Fibroblast of lung (primary cell): Measurements from ENCODE around the gene EDC4. TPM values are rescaled to one million over a fixed set of nuclear protein-coding genes. Genes with fewer than 3 reads are reported as not detected.
A peak's percentile ranks its signal among the peaks of the same experiment; 100 is the strongest.

Experiments used
- DNase-seq, 2 donors: peaks; one replicate each; pipeline versions ENCODE4 v3.0.0 to v3.0.0-alpha.2; 2010; ENCODE audit warnings: low read depth in 2 of 2
- H2AFZ ChIP-seq: 2 replicates; pipeline ENCODE4 v1.5.1; 2012; ENCODE audit warnings: low read length, control low read depth, inconsistent platforms
- H3K27ac ChIP-seq: 2 replicates; pipeline ENCODE4 v1.5.1; 2011; ENCODE audit warnings: low read length, control low read depth; ENCODE audit not compliant: insufficient read depth
- H3K27me3 ChIP-seq: 2 replicates; pipeline ENCODE4 v1.5.1; 2011; ENCODE audit warnings: mild to moderate bottlenecking, low read length; ENCODE audit not compliant: control insufficient read depth, insufficient read depth
- H3K36me3 ChIP-seq: 2 replicates; pipeline ENCODE4 v1.5.1; 2011; ENCODE audit warnings: low read length; ENCODE audit not compliant: control insufficient read depth, insufficient read depth
- H3K4me1 ChIP-seq: 2 replicates; pipeline ENCODE4 v1.5.1; 2011; ENCODE audit warnings: low read length; ENCODE audit not compliant: control insufficient read depth, insufficient read depth; ENCODE audit errors: extremely low read depth
- H3K4me2 ChIP-seq: 2 replicates; pipeline ENCODE4 v1.5.1; 2011; ENCODE audit warnings: low read length, control low read depth; ENCODE audit not compliant: insufficient read depth; ENCODE audit errors: extremely low read depth
- H3K4me3 ChIP-seq, 4 experiments: fragments of 200-600 bp in 1 of 4; sonication (generic) in 1 of 4; replicated peaks in 1 of 4; 2 replicates each; pipeline ENCODE4 v1.5.1; 2011 to 2016; ENCODE audit warnings: low read length in 4 of 4, low read depth in 3 of 4, mild to moderate bottlenecking in 3 of 4, control low read depth in 2 of 4, inconsistent platforms in 1 of 4, mixed read lengths in 1 of 4; ENCODE audit not compliant: insufficient read depth in 1 of 4; ENCODE audit errors: control extremely low read depth in 1 of 4
- H3K79me2 ChIP-seq: 2 replicates; pipeline ENCODE4 v1.5.1; 2012; ENCODE audit warnings: mild to moderate bottlenecking, low read length, inconsistent platforms; ENCODE audit not compliant: control insufficient read depth, insufficient read depth
- H3K9ac ChIP-seq: 2 replicates; pipeline ENCODE4 v1.5.1; 2011; ENCODE audit warnings: mild to moderate bottlenecking, low read length, control low read depth; ENCODE audit not compliant: insufficient read depth
- H3K9me3 ChIP-seq: 2 replicates; pipeline ENCODE4 v1.5.1; 2012; ENCODE audit warnings: low read depth, low read length; ENCODE audit not compliant: control insufficient read depth, insufficient read depth
- H4K20me1 ChIP-seq: 2 replicates; pipeline ENCODE4 v1.5.1; 2011; ENCODE audit warnings: low read length; ENCODE audit not compliant: control insufficient read depth, insufficient read depth; ENCODE audit errors: extremely low read depth
- EZH2 ChIP-seq: IDR thresholded peaks from 2 replicates; pipeline ENCODE4 v1.5.1; 2012; ENCODE audit warnings: low read length, control low read depth, mild to moderate bottlenecking; ENCODE audit errors: missing control alignments
- polyA plus RNA-seq, 2 donors: library from polyadenylated mRNA; depleted of rRNA in 1 of 2; stranded (reverse) in 1 of 2; unstranded in 1 of 2; fragments of >200 nt; gene quantifications; 2 replicates each; pipeline ENCODE4 v1.2.1, GENCODE V29; 2011 to 2012; ENCODE audit warnings: missing spikeins in 1 of 2
- total RNA-seq: library from RNA; depleted of rRNA; stranded (reverse); fragments of >200 nt; gene quantifications from 2 replicates; pipeline ENCODE4 v1.2.1, GENCODE V29; 2014
- TF ChIP-seq, protein P1 (sequence below), 2 donors: IDR thresholded peaks in 1 of 2; conservative IDR thresholded peaks in 1 of 2; 1 replicate in 1 of 2; 2 replicates in 1 of 2; pipeline ENCODE4 v1.5.1; 2011 to 2012; ENCODE audit warnings: low read length in 2 of 2, control low read depth in 1 of 2, inconsistent platforms in 1 of 2, low read depth in 1 of 2, mild to moderate bottlenecking in 1 of 2

The EDC4 gene
- total and polyA plus RNA-seq, 2 donors (not counting 1 experiment from before 2014, with no cell fraction given), result 27.4 to 49.4 TPM

GRCh38 chr16:67874372-67874771 lies 1.5 kb downstream of the EDC4 start:
- Histone ChIP-seq H3K4me3 (peak overlapping the region; percentile 27 to 96 (median 93)), H4K20me1 (no peaks in the 10 kb centered on the region), H3K4me2 (peak overlapping the region; percentile 98), H2AFZ (no peak overlapping the region), H3K36me3 (peaks cover 27% of the 10 kb centered on the region), H3K9me3 (no peaks in the 10 kb centered on the region), H3K4me1 (no peaks in the 10 kb centered on the region), H3K79me2 (peaks cover 40% of the 10 kb centered on the region), H3K27ac (no peak overlapping the region), H3K27me3 (no peaks in the 10 kb centered on the region), H3K9ac (no peak overlapping the region)
- no peak for DNase-seq
- TF ChIP-seq, protein P1, sequence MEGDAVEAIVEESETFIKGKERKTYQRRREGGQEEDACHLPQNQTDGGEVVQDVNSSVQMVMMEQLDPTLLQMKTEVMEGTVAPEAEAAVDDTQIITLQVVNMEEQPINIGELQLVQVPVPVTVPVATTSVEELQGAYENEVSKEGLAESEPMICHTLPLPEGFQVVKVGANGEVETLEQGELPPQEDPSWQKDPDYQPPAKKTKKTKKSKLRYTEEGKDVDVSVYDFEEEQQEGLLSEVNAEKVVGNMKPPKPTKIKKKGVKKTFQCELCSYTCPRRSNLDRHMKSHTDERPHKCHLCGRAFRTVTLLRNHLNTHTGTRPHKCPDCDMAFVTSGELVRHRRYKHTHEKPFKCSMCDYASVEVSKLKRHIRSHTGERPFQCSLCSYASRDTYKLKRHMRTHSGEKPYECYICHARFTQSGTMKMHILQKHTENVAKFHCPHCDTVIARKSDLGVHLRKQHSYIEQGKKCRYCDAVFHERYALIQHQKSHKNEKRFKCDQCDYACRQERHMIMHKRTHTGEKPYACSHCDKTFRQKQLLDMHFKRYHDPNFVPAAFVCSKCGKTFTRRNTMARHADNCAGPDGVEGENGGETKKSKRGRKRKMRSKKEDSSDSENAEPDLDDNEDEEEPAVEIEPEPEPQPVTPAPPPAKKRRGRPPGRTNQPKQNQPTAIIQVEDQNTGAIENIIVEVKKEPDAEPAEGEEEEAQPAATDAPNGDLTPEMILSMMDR (conservative IDR thresholded peaks at IDR 0.05 in 1 of 2, IDR thresholded peaks at IDR 0.05 in 1 of 2; ENCODE audit: low read depth in 1 of 2, low read length in 2 of 2), result no peak
- TF ChIP-seq EZH2, result no peak

GRCh38 chr16:67877064-67877463 lies 4.2 kb downstream of the EDC4 start:
- TF ChIP-seq, protein P1 (conservative IDR thresholded peaks at IDR 0.05 in 1 of 2, IDR thresholded peaks at IDR 0.05 in 1 of 2; ENCODE audit: low read depth in 1 of 2, low read length in 2 of 2), result no peak
- TF ChIP-seq EZH2, result no peak
- Histone ChIP-seq H3K27ac (no peak overlapping the region), H3K9ac (no peak overlapping the region), H3K36me3 (peaks cover 48% of the 10 kb centered on the region), H3K9me3 (no peaks in the 10 kb centered on the region), H4K20me1 (no peaks in the 10 kb centered on the region), H3K27me3 (no peaks in the 10 kb centered on the region), H3K4me3 (no peak overlapping the region), H2AFZ (no peak overlapping the region), H3K4me2 (no peak overlapping the region), H3K4me1 (no peaks in the 10 kb centered on the region), H3K79me2 (peaks cover 40% of the 10 kb centered on the region)
- DNase-seq, result no peak

DNA sequence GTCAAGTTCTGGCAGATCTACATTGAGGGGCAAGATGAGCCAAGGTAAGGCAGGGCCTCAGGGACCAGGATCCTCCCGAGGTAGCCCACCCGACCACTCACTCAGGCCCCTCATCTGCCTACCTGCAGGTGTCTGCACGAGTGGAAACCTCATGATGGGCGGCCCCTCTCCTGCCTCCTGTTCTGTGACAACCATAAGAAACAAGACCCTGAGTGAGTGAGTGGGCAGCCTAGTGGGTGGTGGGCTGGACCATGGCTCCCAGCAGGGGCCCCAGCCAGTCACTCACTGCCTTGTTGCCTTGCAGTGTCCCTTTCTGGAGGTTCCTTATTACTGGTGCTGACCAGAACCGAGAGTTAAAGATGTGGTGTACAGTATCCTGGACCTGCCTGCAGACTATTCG lies 5.4 kb downstream of the EDC4 start:
- no peak for TF ChIP-seq EZH2
- TF ChIP-seq, protein P1 (conservative IDR thresholded peaks at IDR 0.05 in 1 of 2, IDR thresholded peaks at IDR 0.05 in 1 of 2; ENCODE audit: low read depth in 1 of 2, low read length in 2 of 2), result no peak
- Histone ChIP-seq H3K9ac (no peak overlapping the region), H4K20me1 (no peaks in the 10 kb centered on the region), H3K79me2 (peaks cover 37% of the 10 kb centered on the region), H3K4me1 (no peaks in the 10 kb centered on the region), H3K27ac (no peak overlapping the region), H3K4me2 (no peak overlapping the region), H3K4me3 (no peak overlapping the region), H3K36me3 (peaks cover 59% of the 10 kb centered on the region), H2AFZ (no peak overlapping the region), H3K9me3 (no peaks in the 10 kb centered on the region), H3K27me3 (no peaks in the 10 kb centered on the region)
- no peak for DNase-seq
